Breast epithelium (tissue), 3 donors: Measurements from ENCODE around the gene SESN1.

Experiments
- POLR2A ChIP-seq: fragments of 450-650 bp; IDR thresholded peaks from one replicate; pipeline ENCODE4 v1.6.1; 2016; ENCODE audit warnings: antibody characterized with exemption, mild to moderate bottlenecking, moderate library complexity
- TF ChIP-seq, protein P1 (sequence below), 3 donors: fragments of 450-650 bp; IDR thresholded peaks; one replicate each; pipeline ENCODE4 v1.5.1; 2016 to 2017; ENCODE audit warnings: antibody characterized with exemption in 3 of 3, mild to moderate bottlenecking in 3 of 3, moderate library complexity in 3 of 3

DNA sequence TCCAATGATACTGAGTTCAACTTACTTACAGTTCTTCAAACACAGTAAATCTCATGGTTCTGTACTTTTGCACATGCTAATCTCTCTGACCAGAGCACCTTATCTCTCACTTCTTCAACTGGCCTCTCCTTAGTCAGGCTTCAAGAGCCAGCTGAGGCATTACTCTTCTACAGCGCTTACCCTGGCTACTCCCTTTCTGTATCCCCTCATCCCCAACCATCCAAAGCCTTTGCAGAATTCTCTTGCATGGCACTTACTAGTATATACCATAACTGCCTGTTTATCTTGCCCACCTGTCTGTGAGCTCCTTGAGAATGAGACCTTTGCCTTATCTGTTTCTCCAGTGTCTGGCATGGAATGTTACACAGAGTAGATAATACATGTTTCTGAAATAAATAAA, 49.2 kb downstream of the SESN1 start:
- TF ChIP-seq, protein P1, sequence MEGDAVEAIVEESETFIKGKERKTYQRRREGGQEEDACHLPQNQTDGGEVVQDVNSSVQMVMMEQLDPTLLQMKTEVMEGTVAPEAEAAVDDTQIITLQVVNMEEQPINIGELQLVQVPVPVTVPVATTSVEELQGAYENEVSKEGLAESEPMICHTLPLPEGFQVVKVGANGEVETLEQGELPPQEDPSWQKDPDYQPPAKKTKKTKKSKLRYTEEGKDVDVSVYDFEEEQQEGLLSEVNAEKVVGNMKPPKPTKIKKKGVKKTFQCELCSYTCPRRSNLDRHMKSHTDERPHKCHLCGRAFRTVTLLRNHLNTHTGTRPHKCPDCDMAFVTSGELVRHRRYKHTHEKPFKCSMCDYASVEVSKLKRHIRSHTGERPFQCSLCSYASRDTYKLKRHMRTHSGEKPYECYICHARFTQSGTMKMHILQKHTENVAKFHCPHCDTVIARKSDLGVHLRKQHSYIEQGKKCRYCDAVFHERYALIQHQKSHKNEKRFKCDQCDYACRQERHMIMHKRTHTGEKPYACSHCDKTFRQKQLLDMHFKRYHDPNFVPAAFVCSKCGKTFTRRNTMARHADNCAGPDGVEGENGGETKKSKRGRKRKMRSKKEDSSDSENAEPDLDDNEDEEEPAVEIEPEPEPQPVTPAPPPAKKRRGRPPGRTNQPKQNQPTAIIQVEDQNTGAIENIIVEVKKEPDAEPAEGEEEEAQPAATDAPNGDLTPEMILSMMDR (IDR thresholded peaks at IDR 0.05), result no peak
- no peak for TF ChIP-seq POLR2A
